Measurements from ENCODE around the gene MET. TPM values are rescaled to one million over a fixed set of nuclear protein-coding genes. Genes with fewer than 3 reads are reported as not detected.

The MET gene
- total RNA-seq, 1 donor from 2014 or later: 23.6 TPM

DNA sequence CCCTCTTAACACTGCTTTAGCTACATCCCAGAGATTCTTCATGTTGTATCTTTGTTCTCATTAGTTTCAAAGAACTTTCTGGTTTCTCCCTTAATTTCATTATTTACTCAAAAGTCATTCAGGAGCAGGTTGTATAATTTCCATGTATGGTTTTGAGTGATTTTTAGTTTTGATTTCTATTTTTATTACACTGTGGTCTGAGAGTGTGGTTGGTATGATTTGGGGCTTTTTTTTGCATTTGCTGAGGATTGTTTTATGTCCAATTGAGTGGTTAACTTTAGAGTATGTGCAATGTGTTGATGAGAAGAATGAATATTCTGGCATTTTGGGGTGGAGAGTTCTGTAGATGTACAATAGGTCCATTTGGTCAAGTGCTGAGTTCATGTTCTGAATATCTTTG, 152.5 kb downstream of the MET start:
- TF ChIP-seq, protein P1, sequence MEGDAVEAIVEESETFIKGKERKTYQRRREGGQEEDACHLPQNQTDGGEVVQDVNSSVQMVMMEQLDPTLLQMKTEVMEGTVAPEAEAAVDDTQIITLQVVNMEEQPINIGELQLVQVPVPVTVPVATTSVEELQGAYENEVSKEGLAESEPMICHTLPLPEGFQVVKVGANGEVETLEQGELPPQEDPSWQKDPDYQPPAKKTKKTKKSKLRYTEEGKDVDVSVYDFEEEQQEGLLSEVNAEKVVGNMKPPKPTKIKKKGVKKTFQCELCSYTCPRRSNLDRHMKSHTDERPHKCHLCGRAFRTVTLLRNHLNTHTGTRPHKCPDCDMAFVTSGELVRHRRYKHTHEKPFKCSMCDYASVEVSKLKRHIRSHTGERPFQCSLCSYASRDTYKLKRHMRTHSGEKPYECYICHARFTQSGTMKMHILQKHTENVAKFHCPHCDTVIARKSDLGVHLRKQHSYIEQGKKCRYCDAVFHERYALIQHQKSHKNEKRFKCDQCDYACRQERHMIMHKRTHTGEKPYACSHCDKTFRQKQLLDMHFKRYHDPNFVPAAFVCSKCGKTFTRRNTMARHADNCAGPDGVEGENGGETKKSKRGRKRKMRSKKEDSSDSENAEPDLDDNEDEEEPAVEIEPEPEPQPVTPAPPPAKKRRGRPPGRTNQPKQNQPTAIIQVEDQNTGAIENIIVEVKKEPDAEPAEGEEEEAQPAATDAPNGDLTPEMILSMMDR (IDR thresholded peaks at IDR 0.05): no peak
- H3K27ac Mint-ChIP-seq (ENCODE audit: unreplicated experiment): no peak overlapping the region
- no peak for DNase-seq (ENCODE audit: low spot score)
- H3K4me3 Mint-ChIP-seq (ENCODE audit: unreplicated experiment): no peak overlapping the region
- peaks cover 18% of the 10 kb centered on the region for H3K9me3 Mint-ChIP-seq (ENCODE audit: low read depth)
- peaks cover 6% of the 10 kb centered on the region for H3K36me3 Mint-ChIP-seq (ENCODE audit: low read depth)
- no peaks in the 10 kb centered on the region for H3K4me1 Mint-ChIP-seq (ENCODE audit: low read depth)
- H3K27me3 Mint-ChIP-seq (ENCODE audit: low read depth): peaks cover 1% of the 10 kb centered on the region

DNA sequence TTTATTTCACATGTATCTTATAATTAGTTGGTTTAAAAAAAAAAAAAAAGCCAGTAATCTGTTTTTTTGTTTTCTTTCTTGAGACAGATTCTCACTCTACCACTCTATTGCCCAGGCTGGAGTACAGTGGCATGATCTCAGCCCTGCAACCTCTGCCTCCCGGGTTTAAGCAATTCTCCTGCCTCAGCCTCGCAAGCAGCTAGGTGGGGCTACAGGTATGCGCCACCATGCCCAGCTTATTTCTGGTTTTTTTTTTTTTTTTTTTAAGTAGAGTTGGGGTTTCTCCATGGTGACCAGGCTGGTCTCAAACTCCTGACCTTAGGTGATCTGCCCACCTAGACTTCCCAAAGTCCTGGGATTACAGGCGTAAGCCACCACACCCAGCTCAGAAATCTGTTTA, 156.3 kb downstream of the MET start:
- peaks cover 4% of the 10 kb centered on the region for H3K36me3 Mint-ChIP-seq (ENCODE audit: low read depth)
- H3K27ac Mint-ChIP-seq (ENCODE audit: unreplicated experiment): no peak overlapping the region
- no peak overlapping the region for H3K4me3 Mint-ChIP-seq (ENCODE audit: unreplicated experiment)
- no peaks in the 10 kb centered on the region for H3K4me1 Mint-ChIP-seq (ENCODE audit: low read depth)
- DNase-seq (ENCODE audit: low spot score): no peak
- H3K27me3 Mint-ChIP-seq (ENCODE audit: low read depth): peaks cover 1% of the 10 kb centered on the region
- TF ChIP-seq, protein P1 (IDR thresholded peaks at IDR 0.05): no peak
- peaks cover 15% of the 10 kb centered on the region for H3K9me3 Mint-ChIP-seq (ENCODE audit: low read depth)

GRCh38 chr7:116829041-116829440, 157.0 kb downstream of the MET start:
- no peaks in the 10 kb centered on the region for H3K4me1 Mint-ChIP-seq (ENCODE audit: low read depth)
- no peak overlapping the region for H3K4me3 Mint-ChIP-seq (ENCODE audit: unreplicated experiment)
- peaks cover 13% of the 10 kb centered on the region for H3K9me3 Mint-ChIP-seq (ENCODE audit: low read depth)
- peaks cover 4% of the 10 kb centered on the region for H3K36me3 Mint-ChIP-seq (ENCODE audit: low read depth)
- TF ChIP-seq, protein P1 (IDR thresholded peaks at IDR 0.05): no peak
- DNase-seq (ENCODE audit: low spot score): no peak
- H3K27ac Mint-ChIP-seq (ENCODE audit: unreplicated experiment): no peak overlapping the region
- H3K27me3 Mint-ChIP-seq (ENCODE audit: low read depth): peaks cover 1% of the 10 kb centered on the region

DNA sequence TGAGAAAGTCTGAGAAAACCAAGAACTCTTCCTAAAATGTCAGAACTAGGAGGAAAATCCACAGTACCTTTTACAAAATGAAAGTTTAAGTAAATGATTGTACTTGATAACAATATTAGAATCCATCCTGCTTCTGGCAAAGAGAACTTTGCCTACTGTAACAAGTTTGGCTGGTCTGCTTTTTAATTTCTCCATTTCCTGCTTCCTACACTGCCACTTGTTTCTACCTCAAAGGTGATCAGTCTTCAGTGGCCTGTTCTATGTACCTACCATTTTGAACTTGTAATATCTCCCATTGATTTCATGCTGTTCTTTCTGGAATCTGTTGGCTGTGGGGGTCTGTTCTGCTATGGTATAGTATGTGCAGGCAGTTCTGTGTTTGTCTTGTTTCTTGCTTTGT, 157.5 kb downstream of the MET start:
- Mint-ChIP-seq H3K9me3 (ENCODE audit: low read depth) (peaks cover 9% of the 10 kb centered on the region), H3K4me1 (ENCODE audit: low read depth) (peaks cover 1% of the 10 kb centered on the region), H3K36me3 (ENCODE audit: low read depth) (peaks cover 1% of the 10 kb centered on the region), H3K4me3 (ENCODE audit: unreplicated experiment) (no peak overlapping the region), H3K27me3 (ENCODE audit: low read depth) (peaks cover under 1% of the 10 kb centered on the region), H3K27ac (ENCODE audit: unreplicated experiment) (no peak overlapping the region)
- TF ChIP-seq, protein P1 (IDR thresholded peaks at IDR 0.05): no peak
- no peak for DNase-seq (ENCODE audit: low spot score)

DNA sequence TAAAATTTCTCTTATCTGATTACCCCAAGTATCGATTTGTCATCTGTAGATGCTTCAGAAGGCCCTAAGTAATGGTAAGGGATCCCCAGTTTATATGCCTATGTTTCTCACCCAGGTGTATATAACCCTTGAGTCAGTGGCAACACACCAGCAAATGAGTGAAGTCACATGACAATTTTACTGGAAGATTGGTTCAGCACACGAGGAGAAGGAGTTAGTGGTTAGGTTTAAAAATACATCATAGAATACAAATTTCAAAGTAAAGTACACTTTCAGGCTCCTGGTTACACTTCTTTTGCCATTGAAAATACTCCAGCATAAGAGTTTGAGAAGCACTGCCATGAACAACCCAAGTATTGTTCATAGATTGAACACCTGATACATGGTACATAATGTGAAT, 160.7 kb downstream of the MET start:
- DNase-seq (ENCODE audit: low spot score): no peak
- no peak overlapping the region for H3K4me3 Mint-ChIP-seq (ENCODE audit: unreplicated experiment)
- H3K27me3 Mint-ChIP-seq (ENCODE audit: low read depth): no peaks in the 10 kb centered on the region
- H3K9me3 Mint-ChIP-seq (ENCODE audit: low read depth): no peaks in the 10 kb centered on the region
- TF ChIP-seq, protein P1 (IDR thresholded peaks at IDR 0.05): no peak
- H3K4me1 Mint-ChIP-seq (ENCODE audit: low read depth): peaks cover 5% of the 10 kb centered on the region
- H3K27ac Mint-ChIP-seq (ENCODE audit: unreplicated experiment): no peak overlapping the region
- H3K36me3 Mint-ChIP-seq (ENCODE audit: low read depth): no peaks in the 10 kb centered on the region

Data from chondrocyte (in vitro differentiated cells).